HepG2 (cell line): ENCODE measurements around the gene ESYT1. TPM values are rescaled to one million over a fixed set of nuclear protein-coding genes. Genes with fewer than 3 reads are reported as not detected.

Experiments used
- ADNP ChIP-seq: sonication (generic); formaldehyde crosslinking; IDR thresholded peaks from 2 replicates; pipeline ENCODE4 v1.4.0; 2020; ENCODE audit warnings: missing genetic modification reagents
- DZIP1 ChIP-seq: sonication (generic); formaldehyde crosslinking; IDR thresholded peaks from 2 replicates; pipeline ENCODE4 v1.5.0; 2020; ENCODE audit warnings: mild to moderate bottlenecking, missing genetic modification reagents
- E2F1 ChIP-seq: sonication (generic); formaldehyde crosslinking; IDR thresholded peaks from 2 replicates; pipeline ENCODE4 v1.5.0; 2020; ENCODE audit warnings: missing genetic modification reagents
- ESRRA ChIP-seq: sonication (generic); formaldehyde crosslinking; IDR thresholded peaks from 2 replicates; pipeline ENCODE4 v1.5.1; 2020; ENCODE audit warnings: mild to moderate bottlenecking, low read depth, missing genetic modification reagents
- HNF4A ChIP-seq: sonication (generic); formaldehyde crosslinking; IDR thresholded peaks from 2 replicates; pipeline ENCODE4 v1.4.0; 2020; ENCODE audit warnings: missing genetic modification reagents
- IKZF5 ChIP-seq: IDR thresholded peaks from 2 replicates; pipeline ENCODE4 v1.6.1; 2018; ENCODE audit warnings: missing genetic modification reagents, mild to moderate bottlenecking, missing compliant biosample characterization
- MYC ChIP-seq: sonication (generic); formaldehyde crosslinking; IDR thresholded peaks from 2 replicates; pipeline ENCODE4 v1.9.0; 2021; ENCODE audit warnings: missing genetic modification reagents, borderline replicate concordance
- NFATC3 ChIP-seq: sonication (generic); formaldehyde crosslinking; IDR thresholded peaks from 2 replicates; pipeline ENCODE4 v1.5.1; 2020; ENCODE audit warnings: mild to moderate bottlenecking, missing genetic modification reagents
- ZBTB25 ChIP-seq: IDR thresholded peaks from 2 replicates; pipeline ENCODE4 v1.6.1; 2018; ENCODE audit warnings: missing genetic modification reagents
- ZFP36 ChIP-seq: fragments of 150-350 bp; IDR thresholded peaks from 2 replicates; pipeline ENCODE4 v1.6.1; 2018; ENCODE audit warnings: borderline replicate concordance, low read length, low read depth; ENCODE audit not compliant: partially characterized antibody
- ZNF407 ChIP-seq: sonication (generic); formaldehyde crosslinking; IDR thresholded peaks from one replicate; pipeline ENCODE4 v1.5.1; 2020; ENCODE audit warnings: mild to moderate bottlenecking, missing genetic modification reagents; ENCODE audit errors: not compliant biosample characterization
- ZNF580 ChIP-seq: IDR thresholded peaks from 2 replicates; pipeline ENCODE4 v1.6.1; 2016; ENCODE audit warnings: low read depth, borderline replicate concordance
- polyA plus RNA-seq, 8 experiments: library from polyadenylated mRNA; depleted of rRNA in 3 of 8; stranded (reverse) in 7 of 8; unstranded in 1 of 8; fragments of >200 nt; fragmentation: Illumina TruSeq in 4 of 8; extraction: Trizol in 4 of 8; gene quantifications; 2 replicates each; pipeline versions ENCODE4 v1.2.1 to v1.2.3, GENCODE V29; 2011 to 2016; ENCODE audit warnings: low read depth in 4 of 8, missing spikeins in 1 of 8, mixed read lengths in 1 of 8; ENCODE audit not compliant: insufficient read depth in 1 of 8
- total RNA-seq, 5 experiments: library from RNA; depleted of rRNA; stranded (reverse); fragments of >200 nt; fragmentation: Illumina TruSeq; extraction: Trizol; gene quantifications; 2 replicates each; pipeline ENCODE4 v1.2.3, GENCODE V29; 2016; ENCODE audit warnings: low read depth in 1 of 5

ESYT1 gene
- total and polyA plus RNA-seq, 2 of the 13 experiments (the other 11 are each of a cell fraction or from before 2014, with no cell fraction given), result 66.9 to 71.0 TPM

- no peak for TF ChIP-seq ZNF407 (CRISPR knock-in tag)
- peak; percentile 99 for TF ChIP-seq ZFP36
- TF ChIP-seq ADNP (CRISPR knock-in tag), result no peak
- TF ChIP-seq HNF4A, result no peak
- TF ChIP-seq ZBTB25, result peak; percentile 41; the same call in 1 of the 2 replicates
- 0 out of 2 replicates have a peak, but pooled peaks have one; percentile 17 for TF ChIP-seq DZIP1 (CRISPR knock-in tag)
- 0 out of 2 replicates have a peak, but pooled peaks have one; percentile 27 for TF ChIP-seq E2F1 (CRISPR knock-in tag)
- TF ChIP-seq MYC (CRISPR knock-in tag), result peak; percentile 42; the same call in 1 of the 2 replicates
- TF ChIP-seq IKZF5 (CRISPR knock-in tag), result no peak
- no peak for TF ChIP-seq NFATC3 (CRISPR knock-in tag)
- TF ChIP-seq ESRRA, result no peak
- TF ChIP-seq ZNF580 (CRISPR knock-in tag), result 0 out of 2 replicates have a peak, but pooled peaks have one; percentile 23
These were observed 61.2 kb downstream of the ESYT1 start, which contains the start of gene SMARCC2 (continued) for GRCh38 chr12:56189099-56189917.
